Stimulated activated CD4-positive, alpha-beta T cell treated with anti-CD3 and anti-CD28 coated beads, Interleukin-1b, Interleukin-23, amount 100 ng/mL, for 24 hours (primary cell): ENCODE results near the gene ZKSCAN8.
A peak's percentile ranks its signal among the peaks of the same experiment; 100 is the strongest.

Experiments
- DNase-seq, 4 experiments: peaks; one replicate each; pipeline ENCODE4 v3.0.0-alpha.2; 2020; ENCODE audit warnings: low read depth in 4 of 4, low spot score in 1 of 4

ZKSCAN8 gene

DNA sequence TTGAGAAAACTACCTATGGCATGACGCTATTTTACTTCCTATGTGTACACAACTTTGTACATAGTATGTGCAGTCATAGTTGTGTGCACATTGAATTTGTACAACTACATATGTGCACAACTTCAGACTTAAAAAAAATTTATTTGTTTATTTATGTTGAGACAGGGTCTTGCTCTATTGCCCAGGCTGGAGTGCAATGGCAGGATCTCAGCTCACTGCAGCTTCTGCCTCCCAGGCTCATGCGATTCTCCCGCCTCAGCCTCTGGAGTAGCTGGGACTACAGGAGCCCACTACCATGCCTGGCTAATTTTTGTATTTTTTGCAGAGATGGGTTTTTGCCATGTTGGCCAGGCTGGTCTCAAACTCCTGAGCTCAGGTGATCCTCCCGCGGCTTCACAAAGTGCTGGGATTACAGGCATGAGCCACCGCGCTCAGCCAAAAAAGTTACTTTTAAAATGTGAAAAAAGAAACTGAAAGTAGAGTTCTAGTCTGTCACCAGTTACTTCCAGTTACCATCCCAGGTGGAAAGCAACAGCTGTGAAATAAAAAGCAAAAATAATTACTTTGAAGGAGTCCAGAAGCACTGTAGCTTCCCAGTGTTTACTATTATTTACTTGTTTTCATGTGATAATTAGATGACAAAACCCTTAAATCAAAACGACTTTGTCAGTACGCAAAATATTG is 1.7 kb upstream of the ZKSCAN8 start:
- no peak for DNase-seq

DNA sequence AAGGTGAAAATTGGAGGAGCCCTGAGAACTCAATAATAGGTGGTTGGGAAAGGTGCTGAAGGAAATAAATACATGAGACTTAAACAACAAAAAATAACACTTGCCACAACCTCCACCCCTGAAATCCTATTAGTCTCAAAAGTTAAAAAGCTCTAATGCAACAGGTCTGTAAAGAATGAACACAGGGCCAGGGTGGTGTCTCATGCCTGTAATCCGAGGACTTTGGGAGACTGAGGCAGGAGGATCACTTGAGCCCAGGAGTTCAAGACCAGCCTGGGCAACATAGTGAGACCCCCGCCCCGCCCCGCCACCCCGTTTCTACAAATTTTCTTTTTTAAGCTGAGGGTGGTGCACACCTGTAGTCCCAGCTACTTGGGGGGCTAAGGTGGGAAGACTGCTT is 1.1 kb upstream of the ZKSCAN8 start:
- DNase-seq: no peak

DNA sequence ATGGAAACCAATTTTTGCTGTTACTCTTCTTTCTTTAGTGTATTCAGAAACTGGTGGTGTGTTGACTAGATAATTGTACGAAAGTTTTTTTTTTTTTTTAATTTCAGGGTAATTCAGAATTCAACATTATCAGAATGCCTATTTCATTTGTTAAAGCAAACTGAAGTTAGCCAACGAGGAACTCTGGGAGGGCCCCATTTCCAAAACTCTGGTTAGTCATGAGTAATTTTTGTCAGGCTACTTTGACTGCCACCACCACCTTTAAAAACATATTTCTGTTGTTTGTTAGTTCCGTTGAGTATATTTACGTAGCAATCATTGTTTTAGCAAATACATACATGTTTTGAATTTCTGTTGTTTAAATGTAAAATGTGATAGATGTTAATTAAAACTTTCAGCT is 763 bp downstream of the ZKSCAN8 start:
- no peak for DNase-seq

DNA sequence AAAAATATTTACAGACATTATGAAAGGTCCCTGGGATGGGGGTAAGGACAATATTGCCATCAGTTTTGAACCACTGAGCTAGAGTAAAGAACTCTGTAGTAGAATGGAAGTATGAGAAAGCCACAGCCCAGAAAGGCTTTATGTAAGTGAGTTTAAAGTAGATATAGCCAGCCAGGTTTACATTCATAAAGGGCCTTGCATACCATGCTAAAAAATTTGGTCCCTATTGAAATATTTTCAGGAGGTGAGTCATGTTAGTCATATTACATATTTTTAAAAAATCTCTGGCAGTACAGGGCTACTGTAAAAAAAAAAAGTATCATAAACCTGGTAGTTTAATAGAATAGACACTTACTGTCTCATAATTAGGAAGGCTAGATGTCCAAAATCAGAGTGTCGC is 3.5 kb downstream of the ZKSCAN8 start:
- DNase-seq: no peak

DNA sequence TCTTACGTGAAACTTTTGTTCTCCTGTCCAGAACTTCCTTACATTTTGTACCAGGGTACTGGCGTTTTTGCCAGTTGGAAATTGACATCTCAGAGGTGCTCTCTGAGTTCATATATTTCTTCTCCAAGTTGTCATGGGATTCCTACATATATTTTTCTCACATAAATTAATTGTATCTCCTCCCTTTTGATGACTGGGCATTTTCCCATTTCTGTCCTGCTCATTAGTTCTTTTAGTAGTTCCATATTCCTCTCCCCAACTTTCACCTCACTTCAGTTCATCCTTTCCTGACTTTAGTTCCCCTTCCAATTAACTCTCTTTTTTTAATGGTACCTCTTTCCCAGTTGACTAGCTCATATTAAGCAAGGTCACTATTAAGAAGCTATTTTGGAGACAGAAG is 10.8 kb downstream of the ZKSCAN8 start:
- no peak for DNase-seq

DNA sequence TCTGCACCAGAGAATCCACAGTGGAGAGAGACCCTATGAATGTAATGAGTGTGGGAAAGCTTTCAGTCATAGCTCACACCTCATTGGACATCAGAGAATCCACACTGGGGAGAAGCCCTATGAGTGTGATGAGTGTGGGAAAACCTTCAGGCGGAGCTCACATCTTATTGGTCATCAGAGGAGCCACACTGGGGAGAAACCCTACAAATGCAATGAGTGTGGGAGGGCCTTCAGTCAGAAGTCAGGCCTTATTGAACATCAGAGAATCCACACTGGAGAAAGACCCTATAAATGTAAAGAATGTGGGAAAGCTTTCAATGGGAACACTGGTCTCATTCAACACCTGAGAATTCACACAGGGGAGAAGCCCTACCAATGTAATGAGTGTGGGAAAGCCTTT is 11.9 kb downstream of the ZKSCAN8 start:
- no peak for DNase-seq

DNA sequence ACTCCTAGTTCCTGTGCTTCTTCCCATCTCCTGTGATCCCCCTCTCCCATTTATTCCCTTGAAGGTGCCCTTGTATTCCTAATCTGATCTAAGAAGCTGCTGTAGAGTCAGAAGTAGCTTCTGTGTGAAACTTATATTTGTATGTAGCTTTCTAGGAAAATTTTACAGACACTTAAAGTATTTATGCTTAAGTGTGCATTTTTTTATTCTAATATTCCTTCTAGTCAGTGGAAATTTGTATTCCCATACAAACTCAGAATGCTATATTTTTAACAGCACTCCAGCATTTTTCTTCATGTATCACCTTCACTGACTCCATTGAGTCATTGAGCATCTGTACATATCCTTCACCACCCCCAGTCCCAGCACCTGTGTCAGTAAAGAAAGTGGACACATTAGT is 12.7 kb downstream of the ZKSCAN8 start:
- DNase-seq: no peak

DNA sequence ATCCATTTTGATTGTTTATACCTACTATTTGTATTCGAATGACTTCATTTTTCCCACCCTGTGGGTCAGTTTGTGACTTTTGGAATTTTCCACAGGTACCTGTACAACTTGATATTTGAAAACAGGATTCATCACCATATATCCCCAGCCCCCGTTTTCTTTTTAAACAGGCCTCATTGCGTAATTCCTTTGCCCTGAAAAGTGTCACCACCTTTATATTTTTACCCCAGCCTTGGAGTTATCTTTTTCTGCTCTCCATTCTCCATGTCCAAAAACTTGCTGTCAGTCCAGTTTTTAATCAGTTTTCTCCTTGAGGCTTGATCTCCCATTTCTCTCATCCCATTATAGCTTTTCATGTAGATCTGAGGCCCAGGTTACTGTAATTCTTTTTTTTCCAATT is 16.6 kb downstream of the ZKSCAN8 start:
- DNase-seq: no peak

DNA sequence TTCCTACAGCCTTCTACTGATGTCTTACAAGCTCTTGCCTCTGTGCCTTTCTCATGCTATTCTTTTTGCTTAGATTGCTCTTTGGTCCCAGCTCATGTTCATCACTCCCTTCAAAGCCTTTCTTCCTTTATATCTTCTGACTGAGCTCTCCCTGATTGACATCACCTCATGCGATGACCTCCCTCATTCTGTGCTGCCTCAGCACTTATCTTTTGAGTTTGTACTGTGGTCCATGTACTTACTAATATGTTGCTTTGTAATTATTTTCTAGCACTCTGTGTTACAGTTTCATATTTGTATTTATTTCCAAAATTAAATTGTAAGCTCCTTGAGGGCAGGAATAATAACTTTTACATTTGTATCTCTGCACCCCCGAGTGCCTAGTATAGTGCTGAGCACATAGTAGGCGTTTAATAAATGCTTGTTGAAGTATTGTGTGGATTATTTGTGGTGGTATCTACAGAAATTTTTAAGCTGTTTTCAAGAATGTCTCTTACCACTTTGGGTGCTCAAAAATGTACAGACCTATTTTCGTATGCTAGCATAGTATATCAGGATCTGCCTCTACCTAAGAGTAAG is 17.4 kb downstream of the ZKSCAN8 start:
- no peak for DNase-seq

DNA sequence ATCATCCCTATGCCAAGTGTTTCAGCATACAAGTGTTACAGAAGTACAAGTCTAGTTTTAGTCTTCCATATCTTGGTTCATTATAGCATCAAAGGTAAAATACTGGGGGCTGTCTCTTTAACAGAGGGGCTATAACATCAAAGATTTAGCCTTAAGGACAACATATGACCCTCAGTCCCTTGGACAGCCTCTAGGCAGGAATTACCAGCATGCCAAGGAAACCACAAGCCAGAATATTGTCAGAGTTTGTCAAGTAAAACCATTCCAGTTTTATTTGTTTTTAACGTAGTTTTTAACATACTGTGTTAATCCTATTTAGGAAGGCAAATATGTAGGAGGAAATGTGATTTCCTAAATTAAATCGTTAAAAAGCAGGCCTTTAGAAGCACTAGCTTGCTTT is 18.6 kb downstream of the ZKSCAN8 start:
- no peak for DNase-seq

DNA sequence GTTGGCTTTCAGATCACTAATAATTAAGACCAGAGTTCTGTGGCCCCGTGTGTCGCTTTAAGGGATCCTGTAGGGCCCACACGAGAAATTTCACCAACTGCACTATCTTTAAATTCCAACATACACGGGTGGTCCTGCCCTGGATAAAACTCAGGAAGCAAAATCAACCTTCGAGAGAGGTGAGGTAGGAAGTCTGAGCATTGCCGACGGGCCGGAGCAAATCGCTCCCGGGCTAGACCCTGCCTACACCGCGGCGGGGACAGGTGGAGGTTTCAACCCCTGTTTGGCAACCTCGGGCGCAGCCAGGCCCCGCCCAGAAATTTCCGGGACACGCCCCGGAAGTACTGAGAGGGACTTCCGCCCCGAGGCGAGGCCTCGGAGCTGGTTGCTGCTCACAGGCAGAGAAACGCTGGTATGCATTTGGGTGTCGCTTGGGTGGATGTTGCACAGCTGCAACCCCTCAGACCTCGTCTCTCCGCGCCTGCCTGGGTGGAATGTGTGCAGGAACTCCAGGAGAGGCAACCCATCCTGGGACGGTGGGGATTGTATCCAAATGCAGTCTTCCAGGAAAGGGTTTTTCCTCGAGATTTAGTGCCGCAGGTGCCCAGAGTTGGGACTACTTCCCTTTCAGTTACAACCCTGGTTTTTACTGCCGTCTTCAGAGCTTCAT is 19.9 kb downstream of the ZKSCAN8 start:
- peak; percentile 63 to 83 (median 80) for DNase-seq

DNA sequence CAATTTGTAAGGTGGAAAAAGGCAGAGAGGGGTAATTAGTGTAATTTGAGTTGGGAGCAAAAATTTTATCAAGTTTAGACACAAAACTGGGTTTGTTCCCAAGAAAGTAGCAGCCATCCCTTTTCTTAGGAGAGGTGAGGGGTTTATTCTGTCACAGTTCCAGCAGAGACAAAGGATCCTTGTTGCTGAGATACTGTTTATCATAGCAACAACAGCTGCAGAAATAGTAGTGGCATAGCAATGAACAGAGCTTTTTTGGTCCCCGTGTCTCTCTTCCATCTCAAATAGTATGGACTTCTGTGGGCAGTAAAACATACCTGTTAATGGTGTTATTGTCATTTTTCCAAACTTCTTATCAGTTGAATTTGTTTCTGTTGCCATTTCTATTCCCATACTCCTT is 23.9 kb downstream of the ZKSCAN8 start:
- DNase-seq: no peak

DNA sequence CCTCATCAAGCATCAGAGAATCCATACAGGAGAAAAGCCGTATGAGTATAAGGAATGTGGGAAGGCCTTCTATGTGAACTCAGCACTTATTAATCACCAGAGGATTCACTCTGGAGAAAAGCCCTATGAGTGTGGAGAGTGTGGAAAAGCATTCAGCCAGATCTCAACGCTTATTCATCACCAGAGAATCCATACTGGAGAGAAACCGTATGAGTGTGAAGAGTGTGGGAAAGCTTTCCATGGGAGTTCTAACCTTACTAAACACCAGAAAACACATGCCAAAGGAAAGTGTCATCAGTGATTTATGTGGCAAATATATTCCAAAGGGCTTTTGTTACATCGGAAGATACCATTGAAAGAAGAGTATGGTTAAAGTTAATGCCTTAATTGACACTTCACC is 25.4 kb downstream of the ZKSCAN8 start:
- no peak for DNase-seq

DNA sequence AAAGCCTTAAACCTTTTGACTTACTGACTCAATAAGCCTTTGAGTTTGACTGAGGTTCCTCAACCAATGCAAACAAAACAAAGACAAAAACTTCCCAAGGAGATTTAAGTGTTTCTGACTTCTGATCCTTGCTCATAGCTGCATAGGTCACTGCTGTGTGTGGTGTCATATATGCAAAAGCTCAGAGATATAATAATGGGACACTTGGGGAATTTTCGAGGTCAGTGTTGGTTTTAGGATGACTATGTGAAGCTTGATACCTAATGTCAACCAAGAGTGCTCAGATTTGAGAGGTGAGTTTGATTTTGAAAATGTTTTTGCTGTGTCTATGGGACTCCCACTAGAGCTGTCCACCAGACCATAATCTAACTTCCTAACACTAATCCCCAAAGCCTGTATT is 26.2 kb downstream of the ZKSCAN8 start:
- no peak for DNase-seq

DNA sequence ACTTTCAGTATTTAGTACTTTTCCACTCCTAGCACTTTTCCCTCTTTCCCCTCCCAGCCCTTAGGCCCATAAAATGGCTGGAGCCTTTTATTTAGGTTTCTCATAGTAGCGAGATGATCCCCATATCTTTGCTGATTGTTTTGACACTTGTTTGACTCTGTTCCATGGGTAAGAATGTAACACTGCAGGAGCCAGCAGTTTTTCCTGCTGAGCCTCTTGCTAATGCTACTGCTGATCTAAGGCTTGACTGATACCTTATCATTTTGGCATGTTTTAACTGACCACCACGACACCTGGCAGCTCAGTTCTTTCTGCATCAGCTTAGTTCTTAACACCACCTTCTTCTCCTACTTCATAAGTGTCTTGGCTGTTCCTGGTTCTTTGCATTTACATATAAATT is 29.6 kb downstream of the ZKSCAN8 start:
- DNase-seq: no peak

DNA sequence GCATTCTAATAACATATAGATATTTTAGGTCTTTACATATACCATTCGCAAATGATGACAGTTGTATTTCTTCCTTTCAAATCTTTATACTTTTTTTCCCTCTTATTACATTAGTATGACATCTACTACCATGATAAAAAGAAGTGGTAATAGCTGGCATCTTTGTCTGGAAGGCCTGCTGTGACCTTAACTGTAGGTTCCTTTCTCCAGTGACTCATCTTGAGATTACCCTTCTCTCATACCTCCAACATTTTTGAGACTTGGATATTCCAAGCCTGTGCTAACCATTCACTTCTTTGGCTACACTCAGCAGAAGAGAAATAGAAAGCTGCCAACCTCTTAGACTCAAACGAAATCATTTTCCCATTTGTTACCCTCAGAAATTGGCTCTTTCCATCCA is 30.3 kb downstream of the ZKSCAN8 start:
- DNase-seq: no peak

DNA sequence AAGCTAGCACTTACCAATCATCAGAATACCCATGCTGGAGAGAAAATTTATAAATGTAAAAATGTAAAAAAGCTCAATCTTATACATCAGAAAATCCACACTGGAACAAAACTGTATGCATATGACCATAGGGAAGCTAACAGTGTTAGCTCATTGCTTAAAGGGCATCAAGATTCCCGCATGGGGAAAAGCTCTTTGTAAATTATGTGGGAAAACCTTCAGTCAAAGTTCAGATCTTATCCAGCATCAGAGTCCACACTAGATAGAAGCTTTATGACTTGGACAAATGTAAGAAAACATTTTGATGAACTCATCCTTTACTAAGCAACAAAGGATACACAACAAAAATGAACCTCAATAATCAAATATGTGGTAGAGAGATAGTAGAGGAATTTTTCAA is 34.7 kb downstream of the ZKSCAN8 start:
- no peak for DNase-seq

DNA sequence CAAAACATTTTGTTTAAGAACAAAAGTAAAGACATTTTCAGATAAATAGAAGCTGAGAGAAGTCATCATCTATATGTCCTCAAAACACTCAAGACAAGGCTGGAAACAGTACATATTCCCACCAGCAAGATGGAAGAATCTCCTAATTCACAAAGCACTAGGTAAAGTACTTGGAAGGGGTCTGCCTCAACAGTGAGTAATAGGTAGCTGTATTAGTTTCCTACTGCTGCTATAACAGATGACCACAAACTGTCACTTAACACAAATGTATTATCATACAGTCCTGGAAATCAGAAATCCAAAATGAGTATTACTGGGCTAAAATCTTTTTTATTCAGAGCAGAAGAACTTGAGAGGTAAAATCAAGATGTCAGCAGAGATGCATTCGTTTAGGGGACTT is 40.6 kb downstream of the ZKSCAN8 start:
- no peak for DNase-seq

DNA sequence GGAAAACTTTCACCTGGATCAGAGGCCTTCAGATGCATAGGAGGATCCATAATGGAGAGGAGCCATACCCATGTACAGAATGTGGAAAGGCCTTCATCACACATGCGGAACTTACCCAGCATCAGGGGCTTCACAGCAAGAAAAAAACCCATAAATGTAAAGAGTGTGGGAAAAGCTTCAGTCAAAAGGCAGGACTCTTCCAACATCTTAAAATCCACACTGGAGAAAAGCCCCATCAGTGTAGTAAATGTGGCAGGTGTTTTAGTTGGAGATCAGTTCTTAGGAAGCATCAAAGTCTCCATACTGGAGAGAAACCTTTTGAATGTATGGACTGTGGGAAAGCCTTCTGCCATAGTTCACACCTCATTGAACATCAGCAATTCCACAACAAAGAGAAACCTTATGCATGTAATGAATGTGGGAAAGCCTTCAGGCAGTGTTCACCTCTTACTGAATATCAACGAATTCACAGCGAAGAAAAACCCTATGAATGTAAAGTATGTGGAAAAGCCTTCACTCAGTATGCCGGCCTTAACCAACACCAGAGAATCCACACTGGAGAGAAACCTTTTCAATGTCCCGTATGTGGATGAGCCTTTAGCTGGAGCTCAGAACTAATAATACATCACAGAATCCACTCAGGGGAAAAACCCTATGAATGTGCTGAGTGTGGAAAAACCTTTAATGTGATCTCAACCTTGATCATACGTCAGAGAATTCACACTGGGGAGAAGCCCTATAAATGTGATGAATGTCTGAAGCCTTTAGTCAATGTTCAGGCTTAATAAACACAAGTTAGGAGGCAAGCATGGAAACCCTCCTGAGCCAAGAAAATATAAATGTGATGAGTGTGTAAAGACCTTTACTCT is 46.7 kb downstream of the ZKSCAN8 start:
- DNase-seq: no peak

DNA sequence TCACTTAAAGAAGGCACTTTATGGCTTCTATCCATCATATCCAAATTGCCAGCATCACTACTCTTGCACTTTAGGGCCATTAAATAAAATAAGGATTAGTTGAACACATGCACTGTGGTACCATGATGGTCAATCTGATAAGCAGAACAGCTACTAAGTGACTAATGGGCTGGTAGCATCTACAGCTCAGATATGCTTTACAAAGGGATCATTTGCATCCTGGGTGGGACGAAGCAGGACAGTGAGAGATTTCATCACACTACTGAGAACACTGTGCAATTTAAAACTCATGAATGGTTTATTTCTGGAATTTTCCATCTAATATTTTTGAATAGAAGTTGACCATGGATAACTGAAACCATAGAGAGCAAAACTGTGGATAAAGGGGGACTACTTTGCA is 58.3 kb downstream of the ZKSCAN8 start:
- DNase-seq: no peak

DNA sequence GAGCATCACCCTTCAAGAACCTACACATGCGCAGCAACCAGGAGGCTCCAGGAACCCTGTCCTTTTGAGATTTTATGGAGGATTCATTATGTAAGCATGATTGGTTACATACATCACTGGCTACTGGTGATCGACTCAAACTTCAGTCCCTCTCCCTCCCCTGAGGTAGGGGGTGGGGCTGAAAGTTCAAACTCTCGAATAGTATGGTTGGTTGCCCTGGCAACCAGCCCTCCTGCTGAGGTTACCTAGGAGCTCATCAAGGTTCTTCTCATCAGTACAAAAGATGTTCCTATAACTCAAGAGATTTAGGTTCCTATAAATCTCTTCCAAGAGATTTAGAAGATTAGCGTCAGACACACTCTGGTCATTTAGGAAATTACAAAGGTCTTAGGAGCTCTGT is 61.5 kb downstream of the ZKSCAN8 start:
- no peak for DNase-seq

DNA sequence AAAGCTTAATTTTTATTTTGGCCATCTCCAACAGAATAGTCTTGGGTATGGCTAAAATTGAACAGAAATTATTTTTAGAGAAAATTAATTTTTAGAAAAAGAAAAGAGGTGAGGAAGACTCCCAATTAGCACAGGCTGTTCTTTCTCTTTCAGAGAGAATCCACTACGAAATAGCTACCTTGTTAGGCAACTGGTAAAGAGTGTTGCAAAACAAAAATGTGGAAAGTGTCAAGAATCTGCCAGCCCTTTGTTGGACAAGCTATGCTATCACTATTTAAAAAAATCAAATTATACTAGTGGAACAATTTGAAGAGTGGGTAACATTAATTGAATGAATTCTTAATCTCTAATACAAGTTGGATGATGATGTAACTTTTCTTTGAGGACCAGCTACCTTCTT is 64.2 kb downstream of the ZKSCAN8 start:
- DNase-seq: no peak
